ENCODE measurements around the gene PRSS36. TPM values are rescaled to one million over a fixed set of nuclear protein-coding genes. Genes with fewer than 3 reads are reported as not detected.
"Not testable (repeated sequence)": the region's sequence is repeated elsewhere in the genome, so short reads cannot be mapped to it uniquely, and the experiment has no call there.

The PRSS36 gene
- total RNA-seq, 1 donor from 2014 or later = 2.7 TPM

GRCh38 chr16:31144418-31144817 lies 5.4 kb downstream of the PRSS36 start:
- DNase-seq; intact Hi-C loops (cut with micrococcal nuclease); ATAC-seq: not testable (repeated sequence)

DNA sequence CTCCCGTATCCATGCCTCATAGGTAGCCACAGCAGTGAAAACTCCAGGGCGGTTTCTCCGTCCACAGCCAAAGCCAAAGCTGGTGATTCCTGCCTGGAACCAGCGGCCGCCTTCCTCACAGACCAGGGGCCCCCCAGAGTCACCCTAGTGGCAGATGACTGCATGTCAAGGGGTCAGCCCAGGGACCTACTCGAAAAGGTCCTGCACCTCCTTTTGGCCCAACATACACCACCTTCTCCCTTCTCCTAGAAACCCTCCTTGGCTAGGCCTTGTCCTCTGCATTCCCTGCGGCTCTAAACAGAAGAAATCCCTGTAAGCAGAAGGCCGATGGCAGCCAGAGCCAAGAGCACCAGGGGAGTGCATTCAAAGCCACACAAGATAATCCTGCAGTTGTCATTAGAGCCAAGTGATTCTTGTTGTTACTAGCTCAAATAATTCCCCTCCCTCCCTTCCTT lies 6.1 kb downstream of the PRSS36 start:
- no peak for DNase-seq
- intact Hi-C loops (cut with micrococcal nuclease) = no loop called here
- no peak for ATAC-seq

DNA sequence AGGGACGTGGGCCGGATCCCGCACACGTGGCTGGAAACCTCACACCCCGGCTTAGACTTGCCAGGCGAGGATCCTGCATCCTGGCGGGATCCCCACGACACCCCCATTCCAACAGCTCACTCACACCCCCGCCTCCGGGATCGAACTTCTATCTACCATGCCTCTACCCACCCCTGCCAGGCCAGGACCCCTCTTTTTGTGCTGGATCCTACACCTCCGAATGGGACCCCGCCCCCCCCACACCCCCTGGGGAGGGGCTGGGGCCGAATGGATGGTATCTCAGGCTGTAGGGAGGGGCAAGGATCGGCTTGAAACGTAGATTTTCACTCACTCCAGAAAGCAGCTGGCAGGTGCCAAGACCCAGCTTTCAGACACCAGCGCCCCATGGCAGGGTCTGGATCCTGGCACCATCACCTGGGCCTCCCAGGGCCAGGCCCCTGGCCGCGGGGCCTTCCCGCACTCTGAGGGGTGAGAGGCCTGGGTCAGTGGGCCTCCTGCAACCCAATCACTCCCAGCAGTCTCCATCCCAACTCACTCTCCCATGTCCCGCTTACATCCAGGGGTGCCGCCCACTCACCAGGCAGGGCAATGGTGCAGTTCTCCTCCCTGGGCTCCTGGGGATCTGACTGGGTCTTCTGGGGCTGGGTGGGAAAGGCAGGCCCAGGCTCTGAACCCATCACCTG lies 6.7 kb downstream of the PRSS36 start:
- no peak for ATAC-seq
- intact Hi-C loops (cut with micrococcal nuclease) = no loop called here
- DNase-seq = peak; percentile 43

DNA sequence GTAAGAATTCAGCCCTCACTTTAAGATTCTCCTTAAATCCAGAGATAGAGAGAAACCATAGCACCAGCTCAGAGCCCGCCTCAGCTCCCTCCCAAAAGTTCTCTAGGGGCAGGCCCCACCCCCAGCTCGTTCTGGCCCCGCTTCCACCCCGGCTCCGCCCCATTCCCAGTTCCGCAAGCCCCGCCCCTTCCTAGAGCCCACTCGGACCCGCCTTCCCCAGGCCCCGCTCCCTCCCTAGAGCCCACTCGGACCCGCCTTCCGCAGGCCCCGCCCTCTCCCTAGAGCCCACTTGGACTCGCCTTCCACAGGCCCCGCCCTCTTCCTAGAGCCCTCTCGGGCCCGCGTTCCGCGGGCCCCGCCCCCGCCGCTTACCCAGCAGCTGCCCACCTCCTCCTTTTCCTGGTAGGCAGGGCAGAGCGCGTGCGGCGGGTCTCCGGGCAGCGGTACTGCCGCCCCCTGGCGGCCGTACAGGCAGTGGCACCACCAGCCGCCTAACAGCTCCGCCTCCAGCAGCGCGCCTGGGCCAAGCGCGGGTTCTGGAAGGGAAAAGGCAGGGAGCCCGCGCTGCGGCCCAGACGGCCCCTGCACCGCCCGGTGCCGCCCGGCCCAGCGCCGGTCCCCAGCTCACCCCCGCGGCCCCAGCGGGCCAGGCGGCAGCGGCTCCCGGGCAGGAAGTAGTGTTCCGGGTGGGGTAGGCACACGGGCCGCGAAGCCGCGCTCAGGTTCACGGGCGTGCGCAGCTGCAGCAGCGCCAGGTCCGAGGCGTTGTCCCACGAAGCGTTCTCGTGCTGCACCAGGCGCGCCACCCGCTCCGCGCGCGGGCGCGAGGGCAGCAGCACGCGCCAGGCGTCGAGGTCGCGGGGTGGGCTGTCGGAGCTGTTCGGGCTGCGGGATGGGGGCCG lies 7.5 kb downstream of the PRSS36 start:
- ATAC-seq = peak; percentile 96
- intact Hi-C loops (cut with micrococcal nuclease) = no loop called here
- DNase-seq = peak; percentile 99

GRCh38 chr16:31141489-31142108 lies 8.3 kb downstream of the PRSS36 start:
- DNase-seq = peak; percentile 44
- intact Hi-C loops (cut with micrococcal nuclease) = no loop called here
- peak; percentile 4 for ATAC-seq

DNA sequence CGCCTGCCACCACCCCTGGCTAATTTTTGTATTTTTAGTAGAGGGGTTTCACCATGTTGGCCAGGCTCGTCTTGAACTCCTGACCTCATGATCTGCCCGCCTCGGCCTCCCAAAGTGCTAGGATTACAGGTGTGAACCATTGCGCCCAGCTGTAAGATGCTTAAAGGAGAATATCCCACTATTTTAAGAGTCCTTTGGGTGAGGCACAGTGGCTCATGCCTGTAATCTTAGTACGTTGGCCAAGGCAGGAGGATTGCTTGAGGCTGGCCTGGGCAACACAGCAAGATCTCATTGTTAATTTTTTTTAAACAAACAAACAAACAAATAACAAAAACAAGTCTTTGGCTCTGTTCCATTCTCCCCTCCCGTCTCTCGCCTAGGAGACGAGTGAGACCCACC lies 8.8 kb downstream of the PRSS36 start:
- ATAC-seq; intact Hi-C loops (cut with micrococcal nuclease); DNase-seq: not testable (repeated sequence)

DNA sequence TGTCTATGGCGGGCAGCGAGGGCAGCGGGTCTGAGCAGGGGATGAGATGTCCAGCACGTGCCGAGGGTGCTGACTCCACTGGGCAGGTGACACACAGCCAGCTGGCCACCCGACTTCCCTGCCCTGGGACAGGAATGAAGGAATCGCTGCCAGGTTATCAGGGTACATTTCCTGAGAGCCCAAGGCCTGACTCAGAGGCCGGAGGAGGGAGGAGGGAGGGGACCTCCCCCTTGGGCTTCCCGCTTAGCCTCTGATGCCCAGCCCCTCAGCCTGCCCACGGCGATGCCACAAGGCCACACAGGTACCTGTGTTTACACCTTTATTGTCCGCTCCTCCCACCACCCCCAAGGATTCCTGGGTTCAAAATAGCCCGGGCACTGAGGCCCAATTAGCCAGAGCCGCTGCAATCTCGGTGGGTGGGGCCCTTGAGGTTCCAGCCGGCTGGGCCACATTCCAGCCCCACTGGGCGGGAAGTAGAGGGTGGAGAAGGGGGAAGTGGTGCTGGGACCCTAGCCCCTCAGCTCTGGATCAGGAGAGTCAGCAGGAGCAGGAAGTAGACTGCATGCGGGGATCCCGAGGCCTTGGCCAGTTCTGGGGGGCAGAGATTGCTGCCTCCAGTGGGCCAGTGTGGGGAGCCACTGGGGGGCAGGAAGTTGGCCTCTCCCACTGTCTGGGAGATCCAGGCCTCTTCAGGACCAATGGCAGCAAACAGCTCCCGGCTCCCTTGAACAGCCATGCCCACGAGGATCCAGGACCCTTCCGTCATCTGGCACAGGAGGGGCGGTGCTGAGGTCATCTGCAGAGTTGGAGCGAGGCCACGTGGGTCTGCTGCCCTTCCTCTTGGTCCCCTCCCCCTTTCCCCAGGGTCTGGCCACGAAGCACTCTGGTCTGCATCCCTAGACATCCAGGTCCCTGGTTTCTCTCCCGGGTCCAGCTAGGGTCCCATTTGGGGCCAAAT lies 11.0 kb downstream of the PRSS36 start:
- DNase-seq (peak; percentile 73), ATAC-seq (peak; percentile 17)
- intact Hi-C loops (cut with micrococcal nuclease) = no loop called here

- ATAC-seq; DNase-seq; intact Hi-C loops (cut with micrococcal nuclease): not testable (repeated sequence)
These were observed 12.9 kb downstream of the PRSS36 start for GRCh38 chr16:31136822-31137499.

DNA sequence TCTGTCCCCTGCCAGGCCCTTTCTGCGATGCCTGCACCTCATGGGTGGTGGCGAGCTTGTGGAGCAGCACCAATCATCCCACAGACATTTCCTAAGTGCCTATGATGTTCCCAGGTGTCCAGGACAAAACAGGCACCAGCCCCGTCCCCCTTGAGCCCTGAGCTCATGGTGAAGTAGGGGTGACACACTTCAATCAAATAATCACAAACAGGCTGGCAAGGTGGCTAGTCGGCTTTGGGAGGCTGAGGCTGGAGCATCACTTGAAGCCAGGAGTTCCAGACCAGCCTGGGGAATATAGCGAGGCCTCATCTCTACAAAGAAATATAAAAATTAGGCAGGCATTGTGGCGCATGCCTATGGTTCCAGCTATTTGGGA lies 13.6 kb downstream of the PRSS36 start:
- DNase-seq (no peak), ATAC-seq (no peak)
- intact Hi-C loops (cut with micrococcal nuclease) = no loop called here

DNA sequence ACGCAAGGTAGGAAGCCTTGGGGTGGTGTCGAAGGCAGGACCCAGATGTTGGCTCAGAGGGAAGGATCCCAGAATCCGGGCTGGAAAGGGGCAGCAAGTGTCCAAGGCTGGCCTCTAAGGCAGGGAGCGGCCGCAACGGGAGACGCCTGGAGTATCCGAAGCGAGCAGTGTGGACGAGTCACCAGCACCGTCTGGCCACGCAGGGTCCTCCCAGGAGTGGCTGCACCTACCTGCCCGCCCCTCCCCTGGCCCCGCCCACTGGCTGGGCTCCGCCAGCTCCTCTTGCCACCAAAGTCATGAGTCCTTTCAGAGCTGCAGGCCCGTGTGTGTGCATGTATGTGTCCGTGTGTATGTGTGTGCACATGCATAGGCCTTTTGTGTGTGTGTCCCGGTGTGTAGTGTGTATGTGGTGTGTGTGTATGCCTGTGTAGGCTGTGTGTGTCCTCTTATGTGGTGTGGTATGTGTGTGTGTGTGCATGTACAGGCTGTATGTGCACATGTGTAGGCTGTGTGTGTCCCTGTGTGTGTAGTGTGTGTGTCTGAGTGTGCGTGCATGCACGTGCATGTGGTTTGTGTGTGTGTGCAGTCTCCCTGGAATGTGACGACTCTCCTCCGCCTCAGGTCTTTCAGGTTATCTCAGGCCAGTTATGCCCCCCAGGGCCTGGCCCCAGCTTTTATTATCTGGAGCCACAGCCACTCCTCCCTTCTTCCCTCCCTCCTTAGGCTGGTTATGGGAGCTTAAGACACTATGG lies 14.2 kb downstream of the PRSS36 start, which contains the start of gene PRSS8:
TSS of gene PRSS8 (minus strand) at position 193 of the 752 bp plus-strand sequence. CDS start 229 bp downstream, outside the sequence.
- intact Hi-C loops (cut with micrococcal nuclease) = no loop called here
- ATAC-seq (no peak), DNase-seq (no peak)

- no peak for DNase-seq
- intact Hi-C loops (cut with micrococcal nuclease) = no loop called here
- ATAC-seq = no peak
These were observed 15.0 kb downstream of the PRSS36 start for GRCh38 chr16:31134625-31135534.

DNA sequence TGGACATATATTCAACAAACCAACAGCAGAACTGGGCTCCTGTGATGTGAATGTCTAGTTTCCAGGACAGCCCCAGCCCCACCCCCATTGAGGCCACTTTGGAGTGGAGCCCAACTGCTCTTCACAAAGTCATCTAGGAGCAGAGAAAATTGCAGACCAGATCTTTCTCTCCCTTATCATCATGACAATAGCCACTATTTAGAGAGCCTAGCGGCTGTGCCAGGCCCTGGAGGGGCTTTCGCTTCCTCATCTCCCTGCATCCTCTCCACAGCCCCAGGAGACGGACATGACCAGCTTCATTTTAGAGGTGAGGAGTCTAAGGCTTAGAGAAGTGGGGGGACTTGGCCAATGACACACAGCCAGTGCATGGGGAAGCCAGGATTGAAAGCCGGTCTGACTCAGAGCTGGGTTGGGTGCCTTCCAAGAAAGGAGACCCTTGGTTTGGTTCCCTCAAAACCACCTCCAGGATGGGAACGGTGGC lies 15.7 kb downstream of the PRSS36 start:
- intact Hi-C loops (cut with micrococcal nuclease) = no loop called here
- ATAC-seq = no peak
- no peak for DNase-seq

DNA sequence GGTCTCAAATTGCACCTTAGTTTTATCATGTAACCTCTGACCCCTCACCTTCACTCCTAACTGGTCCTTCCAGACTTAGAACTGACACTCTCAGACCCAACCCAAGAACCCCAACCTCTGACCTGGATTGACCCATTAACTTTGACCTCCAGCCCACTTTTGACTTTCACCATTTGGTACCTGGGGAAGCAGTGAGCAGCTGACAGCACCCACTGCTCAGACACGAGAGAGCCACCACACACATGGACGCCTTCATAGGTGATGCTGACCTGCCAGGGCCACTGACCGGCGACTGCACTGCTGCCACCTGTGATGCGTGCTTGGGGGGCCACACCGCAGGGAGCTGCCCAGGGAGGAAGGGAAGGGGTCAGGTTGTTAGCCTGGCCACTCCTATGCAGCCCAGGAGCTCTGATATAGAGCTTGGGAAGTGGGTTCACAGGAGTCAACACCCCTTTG lies 16.8 kb downstream of the PRSS36 start:
- DNase-seq (no peak), ATAC-seq (no peak)
- intact Hi-C loops (cut with micrococcal nuclease) = no loop called here

GRCh38 chr16:31132303-31132979 lies 17.4 kb downstream of the PRSS36 start:
- no peak for DNase-seq
- intact Hi-C loops (cut with micrococcal nuclease) = no loop called here
- no peak for ATAC-seq

GRCh38 chr16:31131841-31132271 lies 18.0 kb downstream of the PRSS36 start:
- ATAC-seq = no peak
- no peak for DNase-seq
- intact Hi-C loops (cut with micrococcal nuclease) = no loop called here

DNA sequence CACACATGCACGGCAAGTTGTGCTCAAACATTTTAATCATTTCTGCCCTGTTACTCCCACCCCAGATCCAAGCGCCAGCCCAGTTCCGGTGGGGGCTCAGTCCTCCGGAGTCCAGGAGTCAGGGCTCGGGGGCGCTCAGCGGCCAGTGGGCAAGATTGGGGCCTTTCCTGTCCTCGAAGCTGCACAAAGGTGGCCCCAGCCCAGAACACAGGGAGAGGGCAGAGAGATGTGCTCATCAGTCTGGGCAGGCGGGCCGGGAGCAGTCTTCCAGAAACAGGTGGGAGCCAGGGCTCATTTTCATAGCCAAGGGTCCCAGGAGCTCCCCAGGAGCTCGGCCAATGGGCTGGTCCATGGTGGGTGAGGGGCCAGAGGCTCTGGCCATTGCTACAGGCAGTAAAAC lies 18.4 kb downstream of the PRSS36 start:
- no peak for DNase-seq
- intact Hi-C loops (cut with micrococcal nuclease) = no loop called here

More for the DNA sequence above, 18.4 kb downstream of the PRSS36 start:
- ATAC-seq = no peak
